GM19023 (cell line): Measurements from ENCODE around the gene CDKL5.

Experiments used
- ATAC-seq: cut with Tn5 transposase; IDR thresholded peaks from one replicate; pipeline ENCODE4 v1.9.1; 2021; ENCODE audit warnings: mild to moderate bottlenecking, moderate library complexity; ENCODE audit not compliant: unreplicated experiment

CDKL5 gene

DNA sequence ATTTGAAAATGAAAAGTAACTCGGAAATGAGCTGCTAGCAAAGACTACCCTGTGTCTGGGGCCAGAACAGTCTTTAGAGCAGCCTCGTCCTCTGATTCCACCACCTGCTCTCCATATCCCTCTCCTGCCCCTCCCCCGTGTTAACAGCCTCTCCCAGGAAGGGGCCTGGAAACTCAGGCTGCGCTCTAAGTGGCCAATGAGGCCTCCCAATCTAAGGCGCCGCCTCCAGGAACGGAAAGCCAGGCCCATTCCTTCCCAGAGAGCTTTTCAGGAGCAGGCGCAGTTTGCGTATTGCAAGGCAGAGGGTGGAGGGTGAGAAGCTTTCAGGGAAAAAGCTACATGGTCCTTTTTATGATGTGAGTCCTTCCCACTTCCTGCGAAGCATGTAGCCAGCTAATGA, 215.3 kb downstream of the CDKL5 start:
- no peak for ATAC-seq

GRCh38 chrX:18643243-18643642, 217.8 kb downstream of the CDKL5 start:
- no peak for ATAC-seq

DNA sequence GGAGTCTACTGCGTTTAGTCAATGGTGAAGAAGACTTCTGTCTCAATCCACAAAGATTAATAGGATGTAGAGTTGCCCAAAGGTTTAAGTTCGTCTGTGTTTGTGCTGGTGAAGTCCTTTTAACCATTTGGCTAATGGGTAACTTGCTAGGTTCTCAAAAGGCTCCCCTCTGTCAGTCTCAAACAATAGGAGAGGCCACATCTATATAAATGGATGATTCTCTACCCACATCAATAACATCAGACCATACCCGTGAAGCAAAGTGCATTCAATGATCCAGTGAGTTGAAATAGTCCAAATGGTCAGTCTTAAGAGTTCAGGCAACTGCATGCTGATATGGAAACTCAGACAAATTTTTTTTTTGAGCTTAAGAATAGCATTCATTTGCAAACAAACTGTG, 218.4 kb downstream of the CDKL5 start:
- ATAC-seq: no peak

- no peak for ATAC-seq
Measured at GRCh38 chrX:18647621-18648020, 222.2 kb downstream of the CDKL5 start.

DNA sequence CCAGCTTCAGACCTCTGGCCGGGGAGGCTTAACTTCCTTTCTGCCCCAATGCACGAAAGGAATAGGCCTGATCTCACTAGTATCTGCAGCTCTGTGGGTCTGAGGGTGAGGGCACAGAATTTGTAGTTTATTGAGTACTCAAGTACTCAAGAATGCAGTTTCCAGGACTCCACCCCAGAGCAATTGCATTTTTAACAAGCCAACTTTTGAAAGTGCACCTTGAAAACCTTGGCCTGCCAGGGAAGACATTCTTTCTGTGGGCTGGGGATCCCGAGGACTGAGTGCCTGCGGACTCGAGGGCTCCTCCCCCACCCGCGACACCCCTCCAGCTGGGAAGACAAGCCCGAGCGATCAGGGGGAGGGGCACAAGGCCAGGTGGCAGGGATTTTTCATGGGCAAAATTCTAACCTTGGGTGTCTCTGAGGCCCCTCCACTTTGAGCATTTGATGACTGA, 224.1 kb downstream of the CDKL5 start:
- no peak for ATAC-seq

DNA sequence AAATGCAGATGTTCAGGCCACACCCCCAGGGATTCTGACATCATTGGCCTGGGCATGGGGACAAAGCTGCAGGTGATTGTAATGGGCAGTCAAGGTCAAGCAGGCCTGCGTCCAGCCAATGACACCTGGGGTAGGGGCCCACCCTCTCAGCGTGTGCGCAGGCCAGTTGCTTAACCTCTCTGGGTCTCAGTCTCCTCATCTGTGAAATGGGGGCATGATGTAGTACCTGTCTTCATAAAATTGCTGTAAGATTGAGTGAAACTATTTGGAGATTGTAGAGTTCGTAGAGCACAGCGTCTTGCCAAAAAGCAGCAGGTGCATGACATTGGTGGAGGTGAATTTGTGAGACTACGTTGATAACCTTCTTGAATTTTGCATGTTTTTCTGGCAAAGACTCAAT, 225.3 kb downstream of the CDKL5 start:
- ATAC-seq: no peak

- no peak for ATAC-seq
Measured at GRCh38 chrX:18652636-18653035, 227.2 kb downstream of the CDKL5 start.

- ATAC-seq: no peak
Measured at GRCh38 chrX:18654875-18655836, 229.7 kb downstream of the CDKL5 start.

DNA sequence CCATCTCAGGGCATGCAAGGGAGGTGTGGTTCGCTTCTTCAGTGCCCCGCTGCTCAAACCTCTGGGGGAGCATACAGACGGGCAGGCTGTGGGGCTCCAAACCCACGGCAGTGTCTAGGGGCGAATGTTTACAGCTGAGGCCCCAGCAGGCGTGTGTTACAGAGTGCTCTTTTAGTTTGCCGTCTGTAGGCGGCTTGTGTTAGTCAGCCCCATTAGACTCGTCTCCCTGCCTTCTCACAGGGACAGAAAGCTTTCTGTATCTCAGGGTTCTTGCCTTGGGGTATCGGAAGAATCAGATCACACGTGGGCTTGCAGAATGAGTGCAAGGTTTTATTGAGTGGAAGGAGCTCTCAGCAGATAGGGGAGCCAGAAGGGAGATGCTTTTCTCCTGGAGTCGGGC, 235.9 kb downstream of the CDKL5 start:
- no peak for ATAC-seq

DNA sequence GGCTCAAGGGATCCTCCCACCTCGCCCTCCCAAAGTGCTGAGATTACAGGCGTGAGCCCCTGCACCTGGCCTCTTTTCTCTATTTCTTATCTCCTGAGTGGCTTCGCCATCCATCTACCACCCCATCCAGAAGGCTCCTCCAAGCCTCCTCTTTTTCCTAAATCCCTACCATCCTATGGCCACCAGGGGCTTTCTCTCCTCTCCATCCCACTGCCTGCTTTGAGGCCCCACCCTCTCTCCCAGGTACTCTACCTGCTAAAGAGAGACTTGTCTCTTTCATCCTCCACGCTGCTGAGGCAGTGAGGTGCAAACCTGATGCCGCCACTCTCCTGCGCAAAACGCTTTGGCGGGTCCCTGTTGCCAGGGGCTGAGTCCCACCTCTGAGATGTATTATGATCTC, 239.5 kb downstream of the CDKL5 start:
- ATAC-seq: no peak

DNA sequence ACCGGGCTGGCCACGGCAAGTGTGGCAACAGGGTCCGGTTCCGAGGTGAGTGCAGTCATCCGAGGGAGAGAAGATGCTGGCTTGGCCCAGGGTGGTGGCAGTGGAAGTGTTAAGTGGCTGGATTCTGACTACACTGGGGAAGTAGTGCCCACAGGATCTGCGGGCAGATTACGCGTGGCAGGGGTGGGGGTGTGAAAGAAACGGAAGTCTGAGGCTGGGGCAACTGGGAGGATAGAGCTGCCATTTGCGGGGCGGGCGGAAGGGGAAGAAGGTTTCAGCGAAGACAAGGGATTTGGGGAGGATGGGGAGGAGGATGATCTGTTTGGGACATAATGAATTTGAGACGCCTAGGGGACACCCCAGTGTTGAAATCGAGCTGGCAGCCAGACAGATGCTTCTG, 241.2 kb downstream of the CDKL5 start:
- no peak for ATAC-seq

DNA sequence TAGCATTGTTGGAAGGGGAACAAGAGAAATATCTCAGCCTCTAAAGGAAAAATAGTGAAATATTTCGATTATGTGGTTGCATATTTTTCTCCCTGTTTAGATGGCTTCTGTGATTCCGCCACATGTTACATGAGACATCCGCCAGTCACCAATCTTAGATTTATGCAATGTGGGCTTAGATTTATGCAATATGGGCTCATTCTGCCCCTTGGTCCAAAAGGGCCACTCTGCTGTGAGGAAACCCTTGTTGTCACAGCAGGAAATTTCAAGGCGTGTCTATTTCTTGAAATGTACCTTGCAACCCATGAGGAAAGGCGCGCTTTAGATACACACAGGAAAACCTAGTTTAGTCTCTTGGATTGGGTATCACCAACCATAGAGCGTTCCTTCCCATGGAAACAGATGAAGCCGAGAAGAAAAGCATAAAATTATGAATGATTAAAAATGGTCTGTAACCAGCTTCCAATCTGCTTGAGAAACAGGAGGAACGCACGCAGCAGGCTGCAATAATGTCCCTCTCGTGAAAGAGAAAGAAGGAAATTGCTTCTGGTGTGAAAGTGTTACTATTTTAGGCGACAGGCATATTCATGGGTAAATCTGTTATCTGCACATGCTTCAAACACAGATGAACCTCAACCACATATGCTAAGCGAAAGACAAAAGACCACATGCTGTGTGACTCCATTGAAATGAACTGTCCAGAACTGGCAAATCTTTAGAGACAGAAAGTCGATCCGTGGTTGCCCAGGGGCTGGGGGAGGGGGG, 242.8 kb downstream of the CDKL5 start:
- ATAC-seq: no peak

DNA sequence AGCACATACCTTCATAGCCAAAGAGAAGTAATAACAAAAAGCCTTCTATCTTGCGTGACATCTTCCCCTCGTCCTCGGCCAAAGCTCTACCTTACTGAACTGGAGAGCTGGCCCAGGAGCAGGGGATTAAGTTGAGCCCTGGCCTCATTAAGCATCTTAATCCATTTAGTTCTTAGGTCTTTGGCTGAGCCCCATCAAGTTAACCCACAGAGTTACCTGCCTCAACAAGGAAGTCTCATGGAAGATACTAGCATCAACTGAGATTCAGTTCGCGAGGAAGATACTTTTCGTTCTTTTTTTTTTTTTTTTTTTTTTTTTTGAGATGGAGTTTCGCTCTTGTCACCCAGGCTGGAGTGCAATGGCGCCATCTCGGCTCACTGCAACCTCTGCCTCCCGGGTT, 246.6 kb downstream of the CDKL5 start, which contains the start of gene RS1:
TSS of gene RS1 (minus strand) at position 101 of the 400 bp plus-strand sequence. CDS start at position 61, 40 bp downstream.
- no peak for ATAC-seq

DNA sequence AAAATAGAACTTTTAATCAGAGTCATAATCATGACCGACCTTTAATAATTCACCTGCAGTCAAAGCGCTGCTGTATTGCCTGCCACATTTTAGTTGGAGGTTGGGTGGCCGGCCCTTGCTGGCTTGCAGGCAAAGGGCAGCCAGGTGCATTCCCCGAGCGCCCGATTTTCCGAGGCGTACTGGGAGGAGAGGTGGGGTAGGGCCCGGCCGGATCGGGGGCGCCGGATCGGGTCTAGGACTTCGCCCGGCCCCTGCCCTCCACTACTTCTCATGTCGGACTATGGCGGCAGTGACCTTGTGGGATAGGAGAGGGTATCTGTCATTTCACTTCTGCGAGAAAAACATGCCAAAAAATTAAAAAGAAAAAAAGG, 249.0 kb downstream of the CDKL5 start:
- peak; percentile 37 for ATAC-seq

GRCh38 chrX:18674788-18675735, 249.7 kb downstream of the CDKL5 start:
- ATAC-seq: peak; percentile 73

GRCh38 chrX:18676050-18676449, 250.6 kb downstream of the CDKL5 start:
- no peak for ATAC-seq

GRCh38 chrX:18676470-18676869, 251.1 kb downstream of the CDKL5 start:
- ATAC-seq: no peak

GRCh38 chrX:18677161-18677869, 251.9 kb downstream of the CDKL5 start:
- ATAC-seq: no peak

DNA sequence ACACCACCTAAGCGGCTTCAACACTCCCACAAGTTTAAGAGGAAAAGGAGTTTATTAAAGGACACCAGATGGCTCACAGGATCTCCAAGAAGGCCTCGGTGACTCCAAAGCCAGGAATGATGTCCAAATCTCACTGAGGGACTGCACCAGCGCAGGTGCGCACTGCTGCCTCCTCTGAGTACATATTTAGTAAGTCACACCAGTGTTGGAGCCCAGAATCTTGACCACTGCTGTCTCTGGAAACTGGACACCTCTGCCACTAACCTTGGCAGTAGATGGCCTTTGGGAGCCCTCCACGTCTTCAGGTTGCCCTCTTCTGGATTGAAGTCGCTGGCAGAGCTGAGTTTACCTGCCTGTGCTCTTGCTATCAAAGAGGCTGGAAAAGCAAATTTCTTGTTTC, 256.6 kb downstream of the CDKL5 start:
- no peak for ATAC-seq

GRCh38 chrX:18682979-18683387, 257.6 kb downstream of the CDKL5 start:
- ATAC-seq: no peak
